GM19452 (cell line): ENCODE measurements around the gene ATG13.
A peak's percentile ranks its signal among the peaks of the same experiment; 100 is the strongest.
"Not testable (repeated sequence)": the region's sequence is repeated elsewhere in the genome, so short reads cannot be mapped to it uniquely, and the experiment has no call there.

ENCODE experiments used
- ATAC-seq: cut with Tn5 transposase; IDR thresholded peaks from one replicate; pipeline ENCODE4 v1.9.1; 2021; ENCODE audit not compliant: unreplicated experiment

Gene ATG13

GRCh38 chr11:46617134-46617971, at the start of gene ATG13, which contains the start of gene HARBI1:
TSS of gene ATG13 (plus strand) at chr11:46617553. CDS start at chr11:46644292, 26,739 bp downstream.
TSS of gene HARBI1 (minus strand) at chr11:46617227. CDS start at chr11:46616237, 990 bp downstream.
- ATAC-seq, result peak; percentile 96

DNA sequence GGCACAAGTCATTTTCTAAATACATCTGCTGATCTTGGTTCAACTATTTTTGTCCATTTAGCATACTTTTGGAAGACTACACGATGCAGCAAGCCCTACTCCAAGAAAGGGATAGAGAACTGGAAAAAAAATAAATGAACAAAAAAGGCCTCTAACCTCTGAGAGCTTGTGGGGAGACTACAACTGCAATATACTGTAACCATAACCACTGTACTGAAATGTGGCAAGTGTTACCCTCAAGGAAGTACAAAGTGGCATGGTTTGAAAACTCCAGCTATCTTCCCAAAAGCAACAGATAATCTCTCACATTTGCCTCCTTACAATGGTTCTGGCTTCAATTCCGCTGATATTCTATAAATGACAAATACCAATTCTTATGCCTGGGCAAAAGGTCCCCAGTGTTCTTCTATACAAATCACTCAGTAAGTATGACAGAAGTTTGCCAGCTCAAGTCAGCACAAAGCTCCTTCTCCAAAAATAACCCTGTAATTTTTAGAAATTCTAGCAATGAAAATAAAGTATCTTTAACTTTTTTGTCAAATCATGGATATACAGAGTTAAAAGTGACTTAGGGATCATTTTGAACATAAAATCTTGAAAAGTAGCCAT, 46.5 kb upstream of the ATG13 start:
- ATAC-seq, result no peak

DNA sequence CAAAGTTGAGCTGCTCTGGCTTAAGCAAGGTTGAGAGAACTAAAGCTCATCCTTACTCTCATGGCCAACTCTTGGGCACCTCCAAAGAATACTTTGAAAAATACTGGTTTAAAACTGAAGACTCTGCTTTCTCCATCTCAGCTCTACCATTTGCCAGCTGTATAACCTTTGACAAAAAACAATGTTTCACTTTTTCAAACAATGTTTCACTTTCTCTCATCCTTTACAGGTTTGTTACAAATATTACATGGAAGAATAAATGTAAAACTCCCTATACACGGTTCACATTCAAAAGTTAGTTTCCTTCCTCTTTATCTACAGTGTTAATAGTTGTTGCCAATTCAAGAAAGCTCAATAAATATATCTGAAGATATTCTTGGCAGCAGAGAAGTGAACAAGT, 42.7 kb upstream of the ATG13 start:
- ATAC-seq, result no peak

DNA sequence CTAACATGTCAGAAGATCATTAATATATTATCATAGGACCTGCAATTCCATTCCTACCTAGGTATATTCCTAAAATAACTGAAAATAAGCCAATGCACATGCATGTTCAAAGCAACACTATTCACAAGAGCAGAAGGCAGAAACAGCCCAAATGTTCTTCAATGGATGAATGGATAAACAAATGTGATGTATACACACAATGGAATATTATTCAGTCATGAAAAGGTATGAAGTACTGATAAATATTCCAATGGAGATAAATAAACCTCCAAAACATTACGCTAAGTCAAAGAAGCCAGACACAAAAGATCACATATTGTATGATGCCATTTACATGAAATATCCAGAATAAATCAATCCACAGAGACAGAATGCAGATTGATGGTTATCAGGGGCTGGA, 40.3 kb upstream of the ATG13 start:
- ATAC-seq, result no peak

GRCh38 chr11:46582588-46582987, 34.8 kb upstream of the ATG13 start:
- no peak for ATAC-seq

- ATAC-seq, result not testable (repeated sequence)
Measured at GRCh38 chr11:46583513-46583912, 33.8 kb upstream of the ATG13 start.

DNA sequence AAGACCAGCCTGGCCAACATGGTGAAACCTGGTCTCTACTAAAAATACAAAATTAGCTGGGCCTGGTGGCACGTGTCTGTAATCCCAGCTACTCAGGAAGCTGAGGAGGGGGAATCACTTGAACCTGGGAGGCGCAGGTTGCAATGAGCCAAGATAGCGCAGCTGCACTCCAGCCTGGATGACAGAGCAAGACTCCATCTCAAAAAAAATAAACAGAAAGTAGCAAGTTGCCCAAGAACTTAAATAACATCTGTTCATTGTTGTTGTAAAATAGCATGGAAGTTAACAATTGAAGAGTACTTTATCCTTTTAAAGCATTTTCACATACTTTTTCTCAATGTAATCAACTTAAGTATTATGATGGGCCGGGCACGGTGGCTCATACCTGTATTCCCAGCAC, 29.2 kb upstream of the ATG13 start:
- ATAC-seq, result no peak

- no peak for ATAC-seq
Measured at GRCh38 chr11:46588915-46589314, 28.4 kb upstream of the ATG13 start.

GRCh38 chr11:46590740-46591605, 26.4 kb upstream of the ATG13 start:
- ATAC-seq, result no peak

GRCh38 chr11:46593550-46594373, 23.6 kb upstream of the ATG13 start, which contains the start of gene AMBRA1:
TSS of gene AMBRA1 (minus strand) at chr11:46594023. CDS start at chr11:46548380, 45,643 bp downstream.
- ATAC-seq, result peak; percentile 65

GRCh38 chr11:46594374-46594700, 23.0 kb upstream of the ATG13 start:
- no peak for ATAC-seq

- no peak for ATAC-seq
Measured at GRCh38 chr11:46594785-46595184, 22.6 kb upstream of the ATG13 start.

- no peak for ATAC-seq
Measured at GRCh38 chr11:46597155-46597554, 20.2 kb upstream of the ATG13 start.

DNA sequence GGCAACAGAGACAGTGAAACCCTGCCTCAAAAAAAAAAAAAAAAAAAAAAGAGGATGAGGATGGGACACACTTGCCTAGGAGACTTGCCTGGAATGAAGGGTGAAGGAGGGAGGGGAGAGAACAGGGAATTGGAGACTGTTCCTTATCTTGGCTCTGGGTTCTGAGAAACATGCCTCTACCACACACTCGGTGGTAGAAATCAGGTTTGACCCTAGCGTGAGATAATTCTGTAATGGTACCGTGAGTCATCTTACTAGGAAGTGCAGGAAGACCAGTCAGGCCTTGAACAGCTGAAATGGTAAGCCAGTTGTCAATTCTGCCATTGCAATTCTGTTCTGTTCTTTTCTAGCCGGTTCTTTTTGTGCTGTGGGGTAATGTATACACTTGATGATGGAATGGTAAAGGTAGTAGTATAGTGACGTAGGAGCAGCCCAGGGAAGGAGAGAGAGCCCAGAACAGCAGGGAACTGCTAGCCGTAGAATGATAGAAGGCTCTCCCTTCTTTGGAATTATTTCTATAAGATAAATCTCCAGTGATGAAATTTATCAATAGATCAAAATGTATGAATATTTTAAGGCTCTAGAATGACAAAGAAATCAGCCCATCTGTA, 19.6 kb upstream of the ATG13 start:
- ATAC-seq, result no peak

GRCh38 chr11:46599340-46600193, 17.8 kb upstream of the ATG13 start:
- ATAC-seq, result no peak

GRCh38 chr11:46600194-46600960, 17.0 kb upstream of the ATG13 start:
- no peak for ATAC-seq

GRCh38 chr11:46601129-46601528, 16.2 kb upstream of the ATG13 start:
- ATAC-seq, result no peak

GRCh38 chr11:46603704-46604308, 13.5 kb upstream of the ATG13 start:
- ATAC-seq, result no peak
